K562 (cell line): ENCODE measurements around the gene KCNAB1. TPM values are rescaled to one million over a fixed set of nuclear protein-coding genes. Genes with fewer than 3 reads are reported as not detected.

Experiments
- ATAC-seq: fragments of 200-7000 bp; cut with Tn5 transposase; 3 replicates; pipeline ENCODE4 v1.9.1; 2020; ENCODE audit warnings: moderate library complexity
- BruUV-seq: library from RNA; stranded (reverse); fragments of 400-500 nt; replicated peaks from 2 replicates; lab custom pipeline; 2021; lab: Mats Ljungman, UMichigan
- CTCF ChIA-PET: fragments of 300-600 bp; formaldehyde crosslinking; extraction: SDS; loops from one replicate; lab custom pipeline; 2021; ENCODE audit warnings: low intra/inter-chr PET ratio; lab: Yijun Ruan, JAX
- POLR2A ChIA-PET: fragments of 300-600, 350-650 bp; sonication (Branson Sonifier 250); formaldehyde crosslinking; extraction: SDS; loops from one replicate; lab custom pipeline; 2021; ENCODE audit warnings: antibody characterized with exemption, inconsistent platforms; lab: Yijun Ruan, JAX
- DNase-seq, 4 experiments: peaks; one replicate each; pipeline versions ENCODE4 v3.0.0 to v3.0.0-alpha.2; 2011 to 2018; ENCODE audit warnings: low spot score in 3 of 4, mixed read lengths in 3 of 4; ENCODE audit errors: extremely low read depth in 1 of 4
- FAIRE-seq: peaks from 2 replicates; lab custom pipeline; 2011; peaks lifted over from hg19 to GRCh38; lab: Jason Lieb, UNC
- H2AFZ ChIP-seq: 2 replicates; pipeline ENCODE4 v1.6.0; 2011; ENCODE audit warnings: low read depth, low read length, control low read depth, inconsistent platforms
- H3K27ac ChIP-seq: fragments of 200-600 bp; 3 replicates; pipeline ENCODE4 v1.8.0; 2011; ENCODE audit warnings: low read depth, mild to moderate bottlenecking, control low read depth, inconsistent platforms, low read length, moderate library complexity, mixed read lengths; ENCODE audit errors: extremely low read depth
- H3K27me3 ChIP-seq, 2 experiments: fragments of 300-600 bp in 1 of 2; 2 replicates in 1 of 2; 3 replicates in 1 of 2; pipeline versions ENCODE4 v1.6.0 to v1.8.0; 2011; ENCODE audit warnings: inconsistent platforms in 2 of 2, low read length in 2 of 2, mild to moderate bottlenecking in 1 of 2, mixed read lengths in 1 of 2, moderate library complexity in 1 of 2; ENCODE audit not compliant: control insufficient read depth in 2 of 2, insufficient read depth in 2 of 2
- H3K36me3 ChIP-seq: fragments of 300-600 bp; 3 replicates; pipeline ENCODE4 v1.8.0; 2011; ENCODE audit warnings: mild to moderate bottlenecking, low read length, inconsistent platforms; ENCODE audit not compliant: control insufficient read depth, insufficient read depth
- H3K4me1 ChIP-seq, 2 experiments: fragments of 200-600 bp in 1 of 2; replicated peaks in 1 of 2; 2 replicates in 1 of 2; 3 replicates in 1 of 2; pipeline versions ENCODE4 v1.5.1 to v1.8.0; 2011; ENCODE audit warnings: inconsistent platforms in 2 of 2, low read length in 2 of 2, mild to moderate bottlenecking in 1 of 2, mixed read lengths in 1 of 2, moderate library complexity in 1 of 2; ENCODE audit not compliant: control insufficient read depth in 2 of 2, insufficient read depth in 2 of 2
- H3K4me2 ChIP-seq: 2 replicates; pipeline ENCODE4 v1.6.1; 2011; ENCODE audit warnings: low read length, control low read depth, inconsistent platforms, mixed read lengths; ENCODE audit not compliant: insufficient read depth
- H3K4me3 ChIP-seq: fragments of 200-600 bp; sonication (generic), shearing (Covaris generic); 2 replicates; pipeline ENCODE4 v1.5.1; 2016; ENCODE audit warnings: control low read depth, inconsistent platforms
- H3K79me2 ChIP-seq: fragments of 200-600 bp; 3 replicates; pipeline ENCODE4 v1.8.0; 2011; ENCODE audit warnings: low read length, inconsistent platforms; ENCODE audit not compliant: control insufficient read depth, insufficient read depth
- H3K9ac ChIP-seq, 2 experiments: 2 replicates each; pipeline versions ENCODE4 v1.6.0 to v1.6.1; 2011; ENCODE audit warnings: low read depth in 2 of 2, low read length in 2 of 2, control low read depth in 1 of 2, inconsistent platforms in 1 of 2, mild to moderate bottlenecking in 1 of 2, mixed read lengths in 1 of 2; ENCODE audit not compliant: insufficient read depth in 1 of 2
- H3K9me1 ChIP-seq: one replicate; pipeline ENCODE4 v1.6.0; 2011; ENCODE audit warnings: inconsistent platforms, mild to moderate bottlenecking, low read length, moderate library complexity; ENCODE audit not compliant: control insufficient read depth, insufficient read depth
- H3K9me3 ChIP-seq: replicated peaks from 2 replicates; pipeline ENCODE4 v1.5.1; 2011; ENCODE audit warnings: low read depth, low read length, inconsistent platforms; ENCODE audit not compliant: control insufficient read depth, insufficient read depth
- H4K20me1 ChIP-seq: replicated peaks from 2 replicates; pipeline ENCODE4 v1.6.1; 2011; ENCODE audit warnings: low read length, inconsistent platforms, mixed read lengths; ENCODE audit not compliant: control insufficient read depth, insufficient read depth
- BDP1 ChIP-seq: IDR thresholded peaks from 3 replicates; pipeline ENCODE4 v1.6.1; 2011; ENCODE audit not compliant: insufficient read length, insufficient read depth
- BRD9 ChIP-seq: fragments of 450-650 bp; IDR thresholded peaks from 2 replicates; pipeline ENCODE4 v1.6.1; 2018; ENCODE audit warnings: low read depth; ENCODE audit not compliant: partially characterized antibody
- FOXM1 ChIP-seq, 2 experiments: fragments of 450-650 bp in 1 of 2; sonication (generic) in 1 of 2; formaldehyde crosslinking in 1 of 2; IDR thresholded peaks; 2 replicates each; pipeline versions ENCODE4 v1.6.1 to v1.9.0; 2017 to 2022; ENCODE audit warnings: low read depth in 2 of 2, mild to moderate bottlenecking in 2 of 2, missing genetic modification reagents in 1 of 2, moderate library complexity in 1 of 2
- GATA2 ChIP-seq: sonication (generic); formaldehyde crosslinking; IDR thresholded peaks from 2 replicates; pipeline ENCODE4 v1.4.0; 2020; ENCODE audit warnings: mild to moderate bottlenecking, missing genetic modification reagents
- PTTG1 ChIP-seq: fragments of 450-650 bp; IDR thresholded peaks from 2 replicates; pipeline ENCODE4 v1.6.1; 2016; ENCODE audit warnings: low read depth, mild to moderate bottlenecking, missing genetic modification characterization, missing compliant biosample characterization
- RUNX1 ChIP-seq: sonication (generic); IDR thresholded peaks from 2 replicates; pipeline ENCODE4 v1.6.1; 2016; ENCODE audit warnings: antibody characterized with exemption, low read depth
- STAT6 ChIP-seq: sonication (generic); formaldehyde crosslinking; IDR thresholded peaks from 2 replicates; pipeline ENCODE4 v1.8.1; 2023; ENCODE audit warnings: mild to moderate bottlenecking, missing genetic modification reagents
- ZNF766 ChIP-seq: fragments of 200-800 bp; sonication (Bioruptor generic); conservative IDR thresholded peaks from 2 replicates; pipeline ENCODE4 v1.6.1; 2016; ENCODE audit warnings: missing genetic modification characterization, missing compliant biosample characterization
- whole genome bisulfite sequencing: fragments of 100-300 bp; shearing (Covaris generic); methylation state at CpG from one replicate; pipeline ENCODE4 v1.1.6; 2016; ENCODE audit warnings: low coverage, mixed read lengths; ENCODE audit not compliant: insufficient coverage; ENCODE audit errors: missing lambda C conversion rate; 5-methylcytosine and 5-hydroxymethylcytosine counted together
- in situ Hi-C: fragments of 300-500 bp; cut with MboI; formaldehyde crosslinking; loops from 4 replicates; pipeline ENCODE4 v1.15.0; 2018; ENCODE audit warnings: inconsistent platforms, mixed read lengths
- intact Hi-C: fragments of 100-400 bp; cut with micrococcal nuclease; formaldehyde crosslinking; loops from 2 replicates; pipeline ENCODE4 v1.14.2; 2022
- polyA plus RNA-seq, 8 experiments: library from polyadenylated mRNA; depleted of rRNA in 4 of 8; stranded (reverse) in 5 of 8; unstranded in 3 of 8; fragments of >200 nt; fragmentation: Nextera tagmentation in 2 of 8; fragmentation: Illumina TruSeq in 1 of 8; extraction: Ambion mirVana in 2 of 8; extraction: Trizol in 1 of 8; gene quantifications; 2 replicates each; pipeline versions ENCODE4 v1.2.1 to v1.2.3, GENCODE V29; 2011 to 2014; ENCODE audit warnings: inconsistent platforms in 1 of 8, missing spikeins in 1 of 8
- total RNA-seq, 7 experiments: library from RNA; depleted of rRNA in 6 of 7; stranded (reverse); fragments of >200 nt in 6 of 7; fragmentation: Illumina TruSeq in 2 of 7; extraction: Trizol in 2 of 7; gene quantifications; 2 replicates each; pipeline versions ENCODE4 v1.2.1 to v1.2.3, GENCODE V29; 2011 to 2021; ENCODE audit warnings: low replicate concordance in 1 of 7
- TF ChIP-seq, protein P1 (sequence below): IDR thresholded peaks from 2 replicates; pipeline ENCODE4 v1.6.1; 2014; ENCODE audit warnings: antibody characterized with exemption

The KCNAB1 gene
- total and polyA plus RNA-seq, 9 of the 15 experiments (the other 6 are each of a cell fraction or from before 2014, with no cell fraction given): 0.14 to 1.2 (median 0.51) TPM

DNA sequence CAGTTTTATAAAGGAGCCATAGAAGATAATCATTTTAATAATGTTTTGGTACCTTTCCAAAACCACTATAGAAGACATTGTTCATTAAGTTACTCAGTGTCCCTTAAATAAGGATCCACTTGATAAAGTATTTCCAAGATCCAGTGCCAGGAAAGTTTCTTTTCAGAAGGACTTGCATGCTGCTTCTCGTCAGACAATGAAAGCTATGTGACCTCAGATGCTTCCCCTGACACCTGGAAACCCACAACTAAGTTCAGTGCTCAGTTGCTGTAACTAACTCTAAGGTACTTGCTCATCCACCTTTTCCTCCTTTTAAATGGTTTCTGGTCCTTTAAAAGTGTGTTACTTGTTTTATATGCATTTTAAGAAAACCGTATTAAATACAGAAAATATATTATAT, 427.3 kb downstream of the KCNAB1 start:
- CTCF ChIA-PET: no interaction called here
- Histone ChIP-seq H3K4me3 (no peak overlapping the region), H2AFZ (no peak overlapping the region), H3K27me3 (no peaks in the 10 kb centered on the region), H3K4me2 (no peak overlapping the region), H3K9me3 (no peaks in the 10 kb centered on the region), H3K9me1 (no peaks in the 10 kb centered on the region), H3K36me3 (peaks cover 100% of the 10 kb centered on the region), H3K79me2 (peaks cover 77% of the 10 kb centered on the region), H3K9ac (no peak overlapping the region), H3K27ac (no peak overlapping the region), H3K4me1 (peaks cover under 1 to 19% of the 10 kb centered on the region in 2 experiments; a peak in 3 of 5 replicates), H4K20me1 (no peaks in the 10 kb centered on the region)
- BruUV-seq: no TSS peak
- POLR2A ChIA-PET: interaction anchor here (0.7 to 2.7 kb wide), 5 partner anchors 9 to 128 kb away, joined by 3 to 7 read pairs (median 3); no protein-coding TSS in a partner anchor
- no peak for ATAC-seq
- TF ChIP-seq BDP1 (no peak), PTTG1 (tag) (no peak), FOXM1 (IDR thresholded peaks at IDR 0.05; ENCODE audit: low read depth) (no peak), FOXM1 (CRISPR knock-in tag; IDR thresholded peaks at IDR 0.05; ENCODE audit: low read depth) (no peak), BRD9 (no peak), GATA2 (CRISPR knock-in tag) (no peak), STAT6 (no peak), RUNX1 (no peak), ZNF766 (CRISPR knock-in tag) (no peak)
- TF ChIP-seq, protein P1, sequence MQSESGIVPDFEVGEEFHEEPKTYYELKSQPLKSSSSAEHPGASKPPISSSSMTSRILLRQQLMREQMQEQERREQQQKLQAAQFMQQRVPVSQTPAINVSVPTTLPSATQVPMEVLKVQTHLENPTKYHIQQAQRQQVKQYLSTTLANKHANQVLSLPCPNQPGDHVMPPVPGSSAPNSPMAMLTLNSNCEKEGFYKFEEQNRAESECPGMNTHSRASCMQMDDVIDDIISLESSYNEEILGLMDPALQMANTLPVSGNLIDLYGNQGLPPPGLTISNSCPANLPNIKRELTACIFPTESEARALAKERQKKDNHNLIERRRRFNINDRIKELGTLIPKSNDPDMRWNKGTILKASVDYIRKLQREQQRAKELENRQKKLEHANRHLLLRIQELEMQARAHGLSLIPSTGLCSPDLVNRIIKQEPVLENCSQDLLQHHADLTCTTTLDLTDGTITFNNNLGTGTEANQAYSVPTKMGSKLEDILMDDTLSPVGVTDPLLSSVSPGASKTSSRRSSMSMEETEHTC: no peak
- FAIRE-seq: no peak
- no peak for DNase-seq
- intact Hi-C loops: no loop called here
- 89% methylated on average over 2 of the region's 2 CpGs for WGBS
- in situ Hi-C loops: loop anchor here (25.0 kb wide), 1 partner anchor 590 kb away; no protein-coding TSS in a partner anchor
